ENCODE measurements around the gene FIBCD1.
A peak's percentile ranks its signal among the peaks of the same experiment; 100 is the strongest.

Gene FIBCD1

GRCh38 chr9:130934702-130935647 is 4.1 kb downstream of the FIBCD1 start:
- DNase-seq, result no peak

- no peak for DNase-seq
These were observed 4.8 kb downstream of the FIBCD1 start for GRCh38 chr9:130934246-130934645.

GRCh38 chr9:130933114-130934046 is 5.7 kb downstream of the FIBCD1 start:
- DNase-seq, result no peak

DNA sequence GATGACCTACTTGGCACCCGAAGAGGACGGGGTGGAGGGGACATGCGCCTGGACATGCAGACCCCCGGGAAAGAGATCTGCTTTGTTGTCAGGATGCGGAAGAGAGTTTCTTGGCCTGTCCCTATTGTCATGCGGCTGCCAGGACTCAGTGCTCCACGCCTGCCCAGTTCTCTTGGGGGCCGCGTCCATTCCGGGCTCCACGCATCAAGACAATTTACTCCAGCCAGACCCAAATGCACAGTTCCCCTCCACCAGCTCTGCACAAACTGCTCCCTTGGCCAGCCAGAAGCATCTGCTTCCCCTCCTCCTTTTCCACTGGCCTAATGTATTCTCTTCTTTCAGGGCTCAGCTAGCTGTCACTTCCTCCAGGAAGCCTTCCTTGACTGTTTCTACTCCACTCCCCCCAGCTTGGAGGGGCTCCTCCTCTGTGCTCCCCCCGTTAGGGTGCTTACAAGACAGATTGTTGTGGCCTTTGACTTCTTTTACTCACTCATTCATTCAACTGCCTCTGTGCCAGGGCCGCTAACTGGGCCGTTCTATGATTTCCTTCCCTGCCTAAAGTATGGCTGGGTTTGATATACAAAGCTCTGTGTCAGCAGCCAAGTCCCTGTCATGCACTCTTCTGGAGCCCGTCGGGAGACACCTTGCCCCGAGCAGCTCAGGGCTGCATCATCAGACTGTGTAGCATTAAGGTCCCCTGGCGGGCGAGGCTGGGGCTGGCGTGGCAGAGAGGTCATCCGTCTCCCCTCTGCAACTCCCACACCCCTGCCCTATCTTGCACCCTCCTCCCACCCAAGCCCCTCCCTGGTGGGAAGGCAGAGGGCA is 6.6 kb downstream of the FIBCD1 start:
- no peak for DNase-seq

DNA sequence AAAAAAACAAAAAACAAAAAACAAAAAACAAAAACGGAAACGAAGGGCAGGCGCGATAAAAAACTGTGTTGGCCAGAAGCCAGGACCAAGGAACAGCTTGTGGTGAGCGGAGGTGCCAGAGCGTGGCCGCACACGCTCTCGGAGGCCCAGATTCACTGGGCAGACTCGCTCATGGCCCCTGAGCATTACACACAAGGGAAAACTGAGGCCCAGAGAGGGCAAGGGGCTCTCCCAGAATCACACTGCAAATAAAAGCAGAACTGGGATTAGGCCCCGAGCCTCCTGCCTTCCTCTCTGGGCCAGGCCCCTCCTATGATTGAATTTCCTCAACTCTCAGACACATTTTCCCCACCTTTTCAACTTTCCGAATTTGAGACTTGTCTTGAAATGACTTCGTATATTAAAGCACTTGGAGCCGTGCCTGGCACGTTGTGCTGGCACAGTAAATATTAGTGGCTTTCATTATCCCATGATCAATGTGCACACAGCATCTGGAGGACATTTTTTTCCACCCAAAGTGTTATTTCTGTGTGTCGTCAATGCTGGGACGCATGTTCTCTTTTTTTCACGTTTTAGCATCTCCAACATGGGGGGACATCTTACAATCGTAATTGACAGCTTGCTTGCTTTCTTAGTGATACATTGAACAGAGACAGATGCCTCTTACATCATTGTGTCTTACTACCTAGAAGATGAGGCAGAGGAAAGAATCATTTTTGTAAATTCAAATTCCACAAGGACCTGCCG is 7.4 kb downstream of the FIBCD1 start:
- no peak for DNase-seq

DNA sequence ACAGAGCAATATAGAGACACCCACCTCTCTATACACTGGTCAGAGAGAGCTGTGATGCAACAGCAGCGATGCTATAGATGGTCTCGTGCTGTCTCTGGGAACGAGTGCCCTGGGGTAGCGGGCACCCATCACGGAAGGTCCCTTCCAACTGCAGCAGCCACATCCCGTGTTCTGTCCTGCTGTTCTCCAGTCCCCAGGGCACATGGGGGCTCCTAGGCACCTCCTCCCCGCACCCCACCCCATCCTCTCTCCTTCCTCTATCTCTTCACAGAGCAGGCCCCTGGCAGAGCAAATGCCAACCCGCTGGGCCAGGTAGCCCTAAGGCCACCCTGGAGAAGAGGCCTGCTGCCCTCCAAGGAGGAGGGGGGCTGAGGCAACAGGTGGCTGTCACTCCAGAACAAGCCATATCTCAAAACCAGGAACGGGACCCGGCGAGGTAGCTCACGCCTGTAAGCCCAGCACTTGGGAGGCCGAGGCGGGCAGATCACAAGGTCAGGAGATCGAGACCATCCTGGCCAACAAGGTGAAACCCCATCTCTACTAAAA is 8.2 kb downstream of the FIBCD1 start:
- no peak for DNase-seq

DNA sequence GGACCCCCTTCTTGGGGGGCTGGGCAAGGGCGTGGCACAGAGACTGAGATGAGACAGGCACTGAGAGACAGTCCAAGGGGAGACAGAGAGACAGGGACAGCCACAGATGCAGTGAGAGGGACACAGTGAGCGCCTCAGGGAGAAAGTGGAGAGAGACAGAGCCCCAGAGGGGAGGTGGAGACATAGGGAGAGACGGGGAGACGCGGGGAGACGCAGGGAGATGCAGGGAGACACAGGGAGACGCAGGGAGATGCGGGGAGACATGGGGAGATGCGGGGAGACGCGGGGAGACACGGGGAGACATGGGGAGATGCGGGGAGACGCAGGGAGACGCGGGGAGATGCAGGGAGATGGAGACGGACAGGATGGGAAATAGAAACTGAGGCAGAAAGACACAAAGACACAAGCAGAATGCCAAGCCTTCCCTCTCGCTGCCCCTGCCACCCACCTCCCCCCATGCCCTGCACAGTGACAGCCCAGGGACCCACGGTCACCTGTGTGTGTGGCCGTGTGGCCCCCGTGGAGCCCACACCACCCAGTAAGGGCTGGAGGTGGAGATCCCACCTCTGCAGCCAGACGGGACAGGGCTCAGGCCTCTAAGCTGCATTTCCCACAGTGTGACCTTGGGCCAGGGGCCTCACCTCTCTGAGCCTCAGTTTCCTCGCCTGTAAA is 8.8 kb downstream of the FIBCD1 start:
- no peak for DNase-seq

- no peak for DNase-seq
These were observed 9.4 kb downstream of the FIBCD1 start for GRCh38 chr9:130929571-130930038.

GRCh38 chr9:130927995-130928900 is 10.8 kb downstream of the FIBCD1 start:
- DNase-seq, result peak; percentile 78

GRCh38 chr9:130927338-130927737 is 11.7 kb downstream of the FIBCD1 start:
- DNase-seq, result no peak

- no peak for DNase-seq
These were observed 13.9 kb downstream of the FIBCD1 start for GRCh38 chr9:130925050-130925678.

- DNase-seq, result no peak
These were observed 14.6 kb downstream of the FIBCD1 start for GRCh38 chr9:130924448-130924788.

DNA sequence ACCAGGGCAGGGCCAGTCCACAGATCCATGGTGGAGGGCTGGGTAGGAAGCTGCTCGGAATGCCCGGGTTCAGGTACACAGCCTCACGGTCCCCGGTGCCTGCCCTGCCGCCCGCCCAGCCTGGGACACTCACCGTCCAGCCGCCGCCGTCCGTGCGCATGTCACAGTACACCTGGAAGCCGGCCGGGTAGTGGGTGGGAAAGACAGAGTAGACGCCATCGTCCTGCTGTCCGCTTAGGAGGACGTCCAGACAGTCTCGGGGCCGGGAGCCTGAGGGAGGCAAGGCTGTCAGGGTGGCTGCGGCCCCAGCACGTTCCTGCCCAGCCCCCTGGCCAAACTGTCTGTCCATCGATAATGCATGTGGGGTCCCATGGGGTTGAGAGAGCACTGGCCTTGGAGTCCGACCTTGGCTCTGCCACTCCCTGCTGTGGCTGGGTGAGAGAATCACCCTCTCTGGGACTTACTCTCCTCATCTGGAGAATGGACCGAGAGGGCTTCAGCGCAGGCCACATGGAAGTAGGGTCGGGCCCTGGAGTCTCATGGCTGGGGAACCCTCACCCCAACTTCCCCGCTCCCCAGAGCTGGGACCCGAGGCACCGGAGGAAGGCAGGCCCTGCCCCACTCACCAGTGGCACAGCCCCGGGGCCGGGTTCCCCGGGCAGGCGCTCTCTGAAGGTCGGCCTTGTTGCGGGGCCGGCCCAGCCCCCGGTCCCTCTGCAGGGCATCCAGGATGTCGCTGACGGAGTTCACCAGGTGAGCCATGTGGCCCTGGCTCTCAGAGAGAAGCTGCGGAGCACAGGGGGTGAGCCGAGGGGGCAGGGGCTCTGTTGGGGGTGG is 15.2 kb downstream of the FIBCD1 start:
- no peak for DNase-seq

GRCh38 chr9:130922893-130923610 is 16.0 kb downstream of the FIBCD1 start:
- DNase-seq, result no peak

DNA sequence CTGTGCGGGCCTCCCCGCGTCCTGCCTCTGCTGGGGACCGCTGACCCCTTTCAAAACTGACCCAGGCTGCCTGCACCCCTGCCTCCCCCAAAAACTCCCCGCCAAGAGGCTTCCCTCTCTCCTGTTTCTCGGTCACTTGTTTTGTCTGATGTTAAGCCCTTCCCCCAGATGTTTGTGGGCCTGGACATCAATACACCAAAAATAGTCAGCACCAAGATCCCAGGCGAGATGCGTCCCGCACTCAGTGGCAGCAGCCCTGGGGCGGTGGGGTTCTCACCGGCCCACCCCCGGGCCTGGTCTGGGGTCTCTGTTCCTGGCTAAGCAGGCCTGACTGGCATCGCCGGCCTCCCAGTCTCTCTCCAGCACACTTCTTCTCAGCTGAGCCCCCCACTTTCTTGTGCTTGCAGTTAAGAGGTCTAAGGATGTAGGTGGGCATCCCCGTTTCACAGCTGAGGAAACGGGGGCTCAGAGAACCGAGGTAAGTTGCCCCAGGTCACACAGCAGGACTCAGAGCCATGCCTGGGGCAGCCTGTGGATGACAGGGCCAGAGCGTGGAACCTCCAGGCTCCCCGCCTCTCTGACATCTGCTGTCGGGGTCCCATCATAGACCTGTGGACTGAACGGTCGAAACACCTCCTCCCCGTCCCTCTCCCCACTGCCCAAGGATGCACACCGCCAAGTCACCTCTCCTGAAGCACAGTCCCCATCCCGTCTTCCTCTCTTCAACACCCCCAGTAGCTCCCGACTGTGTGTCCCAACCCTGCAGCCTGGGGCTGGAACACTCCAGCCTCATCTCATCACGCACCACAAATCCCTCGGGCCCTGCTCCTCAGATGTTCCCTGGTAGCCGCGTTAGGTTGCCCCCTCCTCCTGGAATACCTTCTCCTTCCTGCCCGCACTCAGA is 16.8 kb downstream of the FIBCD1 start:
- DNase-seq, result no peak

- no peak for DNase-seq
These were observed 17.6 kb downstream of the FIBCD1 start for GRCh38 chr9:130921300-130921988.
